Cardiac muscle cell (in vitro differentiated cells and primary cell): Measurements from ENCODE around the gene FRZB. TPM values are rescaled to one million over a fixed set of nuclear protein-coding genes. Genes with fewer than 3 reads are reported as not detected.

ENCODE experiments used
- DNase-seq, 2 donors: peaks; one replicate each; pipeline versions ENCODE4 v3.0.0 to v3.0.0-alpha.2; 2010 to 2017; ENCODE audit warnings: low read depth in 1 of 2, low spot score in 1 of 2
- H3K27ac ChIP-seq: fragments of 200-600 bp; sonication (generic); 2 replicates; pipeline ENCODE4 v1.5.1; 2016
- H3K27me3 ChIP-seq: fragments of 200-600 bp; sonication (generic); 2 replicates; pipeline ENCODE4 v1.6.0; 2016; ENCODE audit warnings: control low read depth
- H3K36me3 ChIP-seq: fragments of 200-600 bp; sonication (generic); 2 replicates; pipeline ENCODE4 v1.5.1; 2016; ENCODE audit warnings: control low read depth
- H3K4me1 ChIP-seq: fragments of 200-600 bp; sonication (generic); 2 replicates; pipeline ENCODE4 v1.8.1; 2017; ENCODE audit warnings: low read depth, mild to moderate bottlenecking, mixed run types
- H3K4me3 ChIP-seq: fragments of 200-600 bp; sonication (generic); 2 replicates; pipeline ENCODE4 v1.5.1; 2016; ENCODE audit warnings: mild to moderate bottlenecking
- H3K9me3 ChIP-seq: fragments of 200-600 bp; sonication (generic); 2 replicates; pipeline ENCODE4 v1.5.1; 2017; ENCODE audit warnings: low read depth, mild to moderate bottlenecking, control low read depth
- polyA plus RNA-seq: library from polyadenylated mRNA; unstranded; fragments of >200 nt; fragmentation: Nextera tagmentation; extraction: Ambion mirVana; gene quantifications from 2 replicates; pipeline ENCODE4 v1.2.1, GENCODE V29; 2016
- total RNA-seq: library from RNA; depleted of rRNA; stranded (reverse); fragments of >200 nt; gene quantifications from 2 replicates; pipeline ENCODE4 v1.2.3, GENCODE V29; 2016
- TF ChIP-seq, protein P1 (sequence below): IDR thresholded peaks from 2 replicates; pipeline ENCODE4 v1.5.1; 2012; ENCODE audit warnings: low read depth, mild to moderate bottlenecking, low read length

Gene FRZB
- total and polyA plus RNA-seq, 2 experiments from 2014 or later: 9.6 to 23.9 TPM

DNA sequence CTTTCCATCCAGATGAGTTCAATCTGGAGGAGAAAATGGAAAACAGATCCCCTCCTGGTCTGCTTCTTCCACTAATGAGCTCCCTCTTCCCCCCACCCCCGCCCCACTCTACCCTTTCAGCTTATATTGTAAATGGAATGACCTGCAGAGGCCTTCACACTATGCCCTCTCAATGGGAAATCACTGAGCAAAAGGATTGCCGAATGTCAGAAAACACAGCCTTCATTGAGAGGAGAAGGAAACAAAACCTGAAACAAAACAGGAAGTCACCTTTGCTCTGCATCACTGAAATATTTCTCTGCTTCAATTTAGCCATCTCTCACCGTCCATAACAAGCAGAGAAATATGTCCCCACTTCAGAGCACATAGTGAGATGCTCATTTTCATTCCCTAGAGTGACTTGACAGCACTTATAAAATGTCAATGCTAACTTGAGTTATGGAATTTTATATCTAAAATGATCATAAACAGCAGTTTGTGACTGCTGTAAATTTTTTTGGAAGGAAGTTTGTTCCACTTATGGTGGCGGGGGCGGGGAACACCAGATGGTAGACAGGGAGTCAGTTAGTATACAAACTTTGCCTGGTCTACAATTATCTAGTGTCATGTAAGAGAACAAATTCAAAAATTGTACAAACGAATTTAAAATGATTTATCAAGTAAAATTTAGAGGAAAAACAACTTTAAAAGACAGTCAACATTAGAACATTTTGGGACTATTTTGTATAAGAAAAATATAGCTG lies 1.8 kb upstream of the FRZB start:
- DNase-seq: no peak

DNA sequence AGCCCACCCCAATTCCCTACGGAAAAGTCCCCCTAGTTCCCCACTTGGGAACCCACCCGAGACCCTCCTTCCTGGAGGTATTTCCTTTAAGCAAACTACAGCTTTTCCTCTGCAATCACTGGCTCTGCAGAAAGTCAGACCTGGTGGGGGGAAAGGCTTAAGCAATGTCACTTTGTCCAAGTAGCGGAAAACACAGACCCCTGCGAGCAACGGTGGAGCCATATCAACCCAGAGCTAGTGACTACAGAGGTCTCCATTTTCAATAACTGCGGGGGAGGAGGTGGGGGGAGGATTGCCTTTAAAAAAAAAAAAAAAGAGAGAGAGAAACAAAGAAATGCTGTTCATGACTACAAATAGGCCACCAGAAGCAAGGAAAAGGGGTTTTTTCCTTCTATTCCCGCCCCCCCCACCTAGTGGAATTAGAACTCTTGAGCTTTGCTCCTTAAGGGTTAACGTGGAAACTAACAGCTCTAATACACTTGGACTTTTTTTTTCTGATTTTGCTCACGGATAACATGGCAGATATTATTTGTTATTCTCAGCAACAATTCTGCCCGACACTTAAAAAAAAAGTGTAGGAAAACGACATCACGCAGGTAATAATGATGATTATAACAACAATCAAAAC lies 1.1 kb upstream of the FRZB start:
- H3K27ac ChIP-seq: peak overlapping the region; percentile 32

More for the DNA sequence above, 1.8 kb upstream of the FRZB start:
- TF ChIP-seq, protein P1, sequence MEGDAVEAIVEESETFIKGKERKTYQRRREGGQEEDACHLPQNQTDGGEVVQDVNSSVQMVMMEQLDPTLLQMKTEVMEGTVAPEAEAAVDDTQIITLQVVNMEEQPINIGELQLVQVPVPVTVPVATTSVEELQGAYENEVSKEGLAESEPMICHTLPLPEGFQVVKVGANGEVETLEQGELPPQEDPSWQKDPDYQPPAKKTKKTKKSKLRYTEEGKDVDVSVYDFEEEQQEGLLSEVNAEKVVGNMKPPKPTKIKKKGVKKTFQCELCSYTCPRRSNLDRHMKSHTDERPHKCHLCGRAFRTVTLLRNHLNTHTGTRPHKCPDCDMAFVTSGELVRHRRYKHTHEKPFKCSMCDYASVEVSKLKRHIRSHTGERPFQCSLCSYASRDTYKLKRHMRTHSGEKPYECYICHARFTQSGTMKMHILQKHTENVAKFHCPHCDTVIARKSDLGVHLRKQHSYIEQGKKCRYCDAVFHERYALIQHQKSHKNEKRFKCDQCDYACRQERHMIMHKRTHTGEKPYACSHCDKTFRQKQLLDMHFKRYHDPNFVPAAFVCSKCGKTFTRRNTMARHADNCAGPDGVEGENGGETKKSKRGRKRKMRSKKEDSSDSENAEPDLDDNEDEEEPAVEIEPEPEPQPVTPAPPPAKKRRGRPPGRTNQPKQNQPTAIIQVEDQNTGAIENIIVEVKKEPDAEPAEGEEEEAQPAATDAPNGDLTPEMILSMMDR: no peak
- no peak overlapping the region for H3K4me3 ChIP-seq
- no peaks in the 10 kb centered on the region for H3K36me3 ChIP-seq
- peaks cover 23% of the 10 kb centered on the region for H3K4me1 ChIP-seq
- H3K27me3 ChIP-seq: no peaks in the 10 kb centered on the region
- no peak overlapping the region for H3K27ac ChIP-seq
- no peaks in the 10 kb centered on the region for H3K9me3 ChIP-seq

DNA sequence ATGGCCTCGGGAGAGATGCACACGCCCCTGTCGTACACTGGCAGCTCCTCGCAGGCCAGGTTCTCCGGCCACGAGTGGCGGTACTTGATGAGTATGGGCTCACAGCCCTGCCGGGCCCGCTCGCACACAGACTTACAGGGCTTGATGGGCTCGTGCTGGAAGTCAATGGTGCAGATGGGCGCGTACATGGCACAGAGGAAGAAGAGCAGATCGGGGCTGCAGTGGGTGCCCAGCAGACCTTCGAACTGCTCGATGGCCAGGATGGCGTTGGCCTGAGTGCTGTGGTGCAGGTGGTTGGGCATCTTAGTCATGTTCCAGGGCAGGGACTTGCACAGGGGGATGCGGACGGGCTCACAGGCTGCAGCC lies 359 bp downstream of the FRZB start:
- H3K9me3 ChIP-seq: no peaks in the 10 kb centered on the region
- DNase-seq: peak; percentile 21 to 31
- peak overlapping the region; percentile 22 for H3K4me3 ChIP-seq
- TF ChIP-seq, protein P1: no peak
- H3K27me3 ChIP-seq: no peaks in the 10 kb centered on the region
- no peak overlapping the region for H3K27ac ChIP-seq
- no peaks in the 10 kb centered on the region for H3K36me3 ChIP-seq
- peaks cover 23% of the 10 kb centered on the region for H3K4me1 ChIP-seq

More for the DNA sequence above, 1.1 kb upstream of the FRZB start:
- no peak for DNase-seq
- H3K27me3 ChIP-seq: no peaks in the 10 kb centered on the region
- H3K36me3 ChIP-seq: no peaks in the 10 kb centered on the region
- peaks cover 23% of the 10 kb centered on the region for H3K4me1 ChIP-seq
- H3K4me3 ChIP-seq: peak overlapping the region; percentile 22
- H3K9me3 ChIP-seq: no peaks in the 10 kb centered on the region
- TF ChIP-seq, protein P1: no peak

DNA sequence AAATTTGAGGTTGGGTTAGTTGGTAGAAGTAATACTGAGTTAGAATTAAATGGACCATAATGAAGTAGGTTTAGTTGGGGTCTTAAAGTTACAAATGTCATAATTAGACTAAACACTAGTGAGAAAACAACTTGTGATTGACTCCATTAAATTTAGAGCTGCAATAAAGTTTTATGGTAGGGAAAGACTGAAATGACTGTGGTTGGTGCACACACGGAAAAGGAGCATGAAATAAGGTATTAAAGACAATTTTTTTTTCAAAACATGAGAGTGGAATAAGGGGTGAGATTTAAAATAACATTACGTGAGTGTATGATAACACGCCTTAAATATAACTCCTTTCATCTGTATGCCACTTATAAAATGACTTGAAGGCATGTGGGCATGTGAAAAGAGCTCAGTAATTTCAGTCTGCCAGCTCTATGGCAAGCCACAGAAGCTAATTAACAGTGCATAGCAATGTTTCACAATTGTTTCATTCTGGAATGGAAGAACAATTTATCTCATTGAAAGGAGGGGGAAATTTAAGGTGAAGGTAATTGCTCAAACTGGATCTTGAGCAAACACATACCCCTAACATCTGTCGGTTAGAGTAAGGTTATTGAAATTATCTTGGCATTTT lies 1.4 kb downstream of the FRZB start:
- Histone ChIP-seq H3K9me3 (no peaks in the 10 kb centered on the region), H3K27me3 (no peaks in the 10 kb centered on the region), H3K4me1 (peaks cover 23% of the 10 kb centered on the region), H3K36me3 (no peaks in the 10 kb centered on the region), H3K4me3 (no peak overlapping the region), H3K27ac (no peak overlapping the region)
- TF ChIP-seq, protein P1: no peak
- no peak for DNase-seq

DNA sequence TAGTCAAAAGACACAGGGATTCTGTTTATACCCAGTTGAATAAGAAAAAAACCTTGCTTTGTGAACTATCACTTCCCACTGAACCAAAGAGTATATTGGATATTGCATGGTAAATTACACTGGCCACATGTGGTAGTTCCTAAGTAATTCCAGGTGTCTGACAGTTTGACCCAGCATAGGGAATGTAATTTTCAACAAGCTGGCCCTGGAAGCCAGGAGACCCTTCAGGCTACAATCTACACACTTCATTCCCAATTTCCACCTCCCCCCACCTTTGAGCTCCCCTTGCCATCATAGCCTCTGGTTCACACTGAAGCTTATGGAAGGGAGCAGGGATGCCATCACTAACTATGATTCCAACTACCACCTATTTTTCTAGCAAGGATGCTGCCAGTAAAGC lies 2.8 kb downstream of the FRZB start:
- no peak for DNase-seq
- no peak overlapping the region for H3K4me3 ChIP-seq
- no peaks in the 10 kb centered on the region for H3K9me3 ChIP-seq
- H3K36me3 ChIP-seq: no peaks in the 10 kb centered on the region
- TF ChIP-seq, protein P1: no peak
- H3K27me3 ChIP-seq: no peaks in the 10 kb centered on the region
- no peak overlapping the region for H3K27ac ChIP-seq
- peaks cover 23% of the 10 kb centered on the region for H3K4me1 ChIP-seq
